A673 (cell line): Measurements from ENCODE around the gene CAMK1D. TPM values are rescaled to one million over a fixed set of nuclear protein-coding genes. Genes with fewer than 3 reads are reported as not detected.

Experiments used
- BruUV-seq: library from RNA; stranded (reverse); fragments of 400-500 nt; replicated peaks from 2 replicates; lab custom pipeline; 2021; lab: Mats Ljungman, UMichigan
- CTCF ChIA-PET: fragments of 300-600 bp; sonication (Branson Sonifier 250); formaldehyde crosslinking; loops from one replicate; lab custom pipeline; 2022; ENCODE audit warnings: antibody characterized with exemption; lab: Charles Lee
- POLR2A ChIA-PET: fragments of 300-600 bp; sonication (Branson Sonifier 250); formaldehyde crosslinking; loops from one replicate; lab custom pipeline; 2022; ENCODE audit warnings: antibody characterized with exemption; ENCODE audit not compliant: low non-redundant PET; lab: Charles Lee
- DNase-seq: peaks from one replicate; pipeline ENCODE4 v3.0.0-alpha.2; 2015; ENCODE audit warnings: low spot score
- H3K27ac ChIP-seq: fragments of 200-600 bp; sonication (generic); 2 replicates; pipeline ENCODE4 v1.5.1; 2016; ENCODE audit warnings: mixed run types, low read depth, mild to moderate bottlenecking, mixed read lengths, antibody characterized with exemption, low read length; ENCODE audit not compliant: poor library complexity, severe bottlenecking
- H3K27me3 ChIP-seq: fragments of 200-600 bp; sonication (generic); replicated peaks from 2 replicates; pipeline ENCODE4 v1.6.1; 2017; ENCODE audit warnings: mixed run types, low read depth, mild to moderate bottlenecking, mixed read lengths, antibody characterized with exemption, low read length; ENCODE audit not compliant: insufficient read depth, poor library complexity
- H3K36me3 ChIP-seq: fragments of 200-600 bp; sonication (generic); 2 replicates; pipeline ENCODE4 v1.6.1; 2016; ENCODE audit warnings: mixed run types, mild to moderate bottlenecking, mixed read lengths, antibody characterized with exemption, low read length; ENCODE audit not compliant: insufficient read depth, poor library complexity, severe bottlenecking
- H3K4me1 ChIP-seq: fragments of 200-600 bp; sonication (generic); 2 replicates; pipeline ENCODE4 v1.6.1; 2017; ENCODE audit warnings: mixed run types, mild to moderate bottlenecking, mixed read lengths, antibody characterized with exemption, low read length; ENCODE audit not compliant: insufficient read depth, poor library complexity, severe bottlenecking
- H3K4me3 ChIP-seq: fragments of 200-600 bp; sonication (generic); 2 replicates; pipeline ENCODE4 v1.5.1; 2016; ENCODE audit warnings: low read depth, mixed run types, mild to moderate bottlenecking, mixed read lengths, low read length; ENCODE audit not compliant: poor library complexity, severe bottlenecking
- H3K9me3 ChIP-seq: fragments of 200-600 bp; sonication (generic); 2 replicates; pipeline ENCODE4 v1.6.1; 2016; ENCODE audit warnings: mixed run types, low read depth, mild to moderate bottlenecking, mixed read lengths, antibody characterized with exemption, low read length; ENCODE audit not compliant: poor library complexity, severe bottlenecking
- CTCF ChIP-seq: fragments of 300-800, 200-600 bp; sonication (generic); conservative IDR thresholded peaks from 2 replicates; pipeline ENCODE4 v1.5.1; 2017; ENCODE audit warnings: low read depth, mild to moderate bottlenecking, antibody characterized with exemption, low read length, moderate library complexity, mixed read lengths
- EZH2 ChIP-seq: fragments of 200-600 bp; sonication (generic); IDR thresholded peaks from 2 replicates; pipeline ENCODE4 v1.6.1; 2017; ENCODE audit warnings: borderline replicate concordance, low read depth, mild to moderate bottlenecking, mixed read lengths, antibody characterized with exemption, low read length; ENCODE audit not compliant: poor library complexity, severe bottlenecking
- intact Hi-C: fragments of 100-400 bp; cut with micrococcal nuclease; formaldehyde crosslinking; loops from one replicate; pipeline ENCODE4 v1.10.0; 2022; ENCODE audit not compliant: unreplicated experiment
- total RNA-seq: library from RNA; stranded (reverse); gene quantifications from 2 replicates; pipeline ENCODE4 v1.2.3, GENCODE V29; 2021

Gene CAMK1D
- total RNA-seq, 1 experiment from 2014 or later, result 23.7 TPM

- no peak overlapping the region for H3K27ac ChIP-seq
- ChIA-PET POLR2A (no interaction called here), CTCF (no interaction called here)
- H3K4me3 ChIP-seq, result no peak overlapping the region
- H3K4me1 ChIP-seq, result no peaks in the 10 kb centered on the region
- no TSS peak for BruUV-seq
- no peaks in the 10 kb centered on the region for H3K27me3 ChIP-seq
- DNase-seq, result no peak
- TF ChIP-seq CTCF, result no peak
- TF ChIP-seq EZH2, result no peak
- H3K36me3 ChIP-seq, result no peaks in the 10 kb centered on the region
- intact Hi-C loops, result no loop called here
- H3K9me3 ChIP-seq, result no peaks in the 10 kb centered on the region
Measured at GRCh38 chr10:12803776-12804175, 454.4 kb downstream of the CAMK1D start.

GRCh38 chr10:12806228-12807095 is 457.1 kb downstream of the CAMK1D start:
- no peak for TF ChIP-seq EZH2
- no peak for TF ChIP-seq CTCF
- Histone ChIP-seq H3K27me3 (no peaks in the 10 kb centered on the region), H3K27ac (no peak overlapping the region), H3K4me3 (no peak overlapping the region), H3K9me3 (no peaks in the 10 kb centered on the region), H3K36me3 (no peaks in the 10 kb centered on the region), H3K4me1 (no peaks in the 10 kb centered on the region)
- DNase-seq, result no peak
- intact Hi-C loops, result no loop called here
- POLR2A ChIA-PET, result no interaction called here
- BruUV-seq, result no TSS peak
- CTCF ChIA-PET, result no interaction called here

GRCh38 chr10:12807096-12807755 is 457.9 kb downstream of the CAMK1D start:
- ChIA-PET POLR2A (interaction anchor here (0.6 kb wide), 1 partner anchor 310 kb away, joined by 3 read pairs; no protein-coding TSS in a partner anchor), CTCF (no interaction called here)
- intact Hi-C loops, result no loop called here
- Histone ChIP-seq H3K4me1 (no peaks in the 10 kb centered on the region), H3K27me3 (no peaks in the 10 kb centered on the region), H3K27ac (no peak overlapping the region), H3K36me3 (no peaks in the 10 kb centered on the region), H3K4me3 (no peak overlapping the region), H3K9me3 (no peaks in the 10 kb centered on the region)
- no peak for DNase-seq
- TF ChIP-seq EZH2 (no peak), CTCF (no peak)
- no TSS peak for BruUV-seq
